Motor neuron (in vitro differentiated cells): ENCODE measurements around the gene MYBPC3. TPM values are rescaled to one million over a fixed set of nuclear protein-coding genes. Genes with fewer than 3 reads are reported as not detected.

Experiments used
- ATAC-seq, 8 experiments: fragments of 200-7000 bp; cut with Tn5 transposase; replicated peaks in 6 of 8; 2 replicates each; pipeline ENCODE4 v1.8.0; 2021; ENCODE audit warnings: mild to moderate bottlenecking in 8 of 8, moderate library complexity in 8 of 8
- H3K27ac ChIP-seq, 2 donors: fragments of 250-450 bp; sonication (Bioruptor Pico); 2 replicates each; pipeline ENCODE4 v1.9.0; 2021; ENCODE audit warnings: antibody characterized with exemption in 2 of 2, mild to moderate bottlenecking in 2 of 2, moderate library complexity in 1 of 2
- H3K4me1 ChIP-seq, 2 donors: fragments of 250-450 bp; sonication (Bioruptor Pico); replicated peaks in 1 of 2; 2 replicates each; pipeline ENCODE4 v1.6.1; 2021; ENCODE audit warnings: antibody characterized with exemption in 2 of 2, mild to moderate bottlenecking in 2 of 2, moderate library complexity in 1 of 2
- H3K4me3 ChIP-seq, 5 donors: fragments of 250-450 bp; sonication (Bioruptor Pico); 2 replicates each; pipeline ENCODE4 v1.9.0; 2021; ENCODE audit warnings: antibody characterized with exemption in 5 of 5, mild to moderate bottlenecking in 5 of 5, moderate library complexity in 4 of 5
- WGBS, 10 experiments: fragments of 450-650 bp; shearing (Covaris generic); methylation state at CpG; one replicate each; pipeline ENCODE4 v1.0.0; 2022; 5-methylcytosine and 5-hydroxymethylcytosine counted together
- in situ Hi-C, 9 experiments: fragments of 400-800 bp; cut with MboI; loops; one replicate each; pipeline ENCODE4 v1.15.0; 2021; ENCODE audit warnings: low sequenced_read_pairs in 9 of 9, low pct_unique_long_range_greater_than_20kb in 2 of 9; ENCODE audit not compliant: unreplicated experiment in 9 of 9
- total RNA-seq, 8 experiments: library from RNA; unstranded; fragments of 300-600 nt; gene quantifications; 2 replicates each; pipeline versions ENCODE4 v1.2.3 to v1.2.4, GENCODE V29; 2022

Gene MYBPC3
- total RNA-seq, 8 experiments from 2014 or later = 0.04 to 0.09 (median 0.05) TPM; not detected in 5

DNA sequence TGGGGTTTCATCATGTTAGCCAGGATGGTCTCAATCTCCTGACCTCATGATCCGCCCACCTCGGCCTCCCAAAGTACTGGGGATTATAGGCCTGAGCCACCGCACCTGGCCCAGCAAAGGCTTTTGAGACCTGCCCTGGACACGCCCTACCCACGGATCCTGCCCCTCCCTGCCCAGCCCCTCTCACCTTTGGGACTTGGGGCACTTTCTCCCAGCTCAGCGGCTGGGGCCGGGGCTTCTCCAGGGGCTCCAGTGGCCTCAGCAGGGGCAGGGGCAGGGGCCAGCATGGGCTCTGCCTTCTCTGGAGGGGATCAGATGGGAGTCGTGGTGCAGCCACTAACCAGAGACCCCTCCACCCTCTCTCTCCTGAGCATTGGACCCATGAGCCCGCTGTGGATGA lies 2.2 kb downstream of the MYBPC3 start:
- 80% methylated on average over 1 of the region's 9 CpGs; no CpG with 5 or more reads in 9 of the 10 experiments for WGBS, 10 experiments
- H3K4me1 ChIP-seq = peaks cover 5 to 6% of the 10 kb centered on the region in 2 donors

GRCh38 chr11:47349521-47350095 lies 2.9 kb downstream of the MYBPC3 start:
- in situ Hi-C loops = no loop called here
- H3K27ac ChIP-seq = no peak overlapping the region
- 87 to 100% methylated on average over 1 to 3 of the region's 23 CpGs; no CpG with 5 or more reads in 8 of the 10 experiments for WGBS, 10 experiments
- peaks cover 5 to 6% of the 10 kb centered on the region in 2 donors for H3K4me1 ChIP-seq
- no peak for ATAC-seq
- no peak overlapping the region for H3K4me3 ChIP-seq

More for the DNA sequence above, 2.2 kb downstream of the MYBPC3 start:
- no peak for ATAC-seq
- no peak overlapping the region for H3K27ac ChIP-seq
- in situ Hi-C loops = no loop called here
- no peak overlapping the region for H3K4me3 ChIP-seq

GRCh38 chr11:47348859-47349258 lies 3.6 kb downstream of the MYBPC3 start:
- Histone ChIP-seq H3K4me3 (no peak overlapping the region), H3K4me1 (peaks cover 5 to 6% of the 10 kb centered on the region in 2 donors), H3K27ac (no peak overlapping the region)
- in situ Hi-C loops = no loop called here
- 40 to 80% (median 71%) methylated on average over 1 to 3 of the region's 8 CpGs; no CpG with 5 or more reads in 5 of the 10 experiments for WGBS, 10 experiments
- peak in 3 of 8 experiments; percentile 31 to 59 (median 45) for ATAC-seq

GRCh38 chr11:47348131-47348802 lies 4.2 kb downstream of the MYBPC3 start:
- in situ Hi-C loops = no loop called here
- H3K4me1 ChIP-seq = peaks cover 5 to 6% of the 10 kb centered on the region in 2 donors
- H3K27ac ChIP-seq = no peak overlapping the region
- no peak for ATAC-seq
- no peak overlapping the region for H3K4me3 ChIP-seq
- WGBS, 10 experiments = 50 to 100% (median 86%) methylated on average over 1 to 6 of the region's 24 CpGs; no CpG with 5 or more reads in 7 of the 10 experiments

GRCh38 chr11:47347137-47347536 lies 5.4 kb downstream of the MYBPC3 start:
- in situ Hi-C loops = no loop called here
- Histone ChIP-seq H3K4me1 (peaks cover 5 to 6% of the 10 kb centered on the region in 2 donors), H3K4me3 (no peak overlapping the region), H3K27ac (no peak overlapping the region)
- WGBS, 10 experiments = 0 to 69% methylated on average over 1 to 4 of the region's 5 CpGs; no CpG with 5 or more reads in 8 of the 10 experiments
- ATAC-seq = no peak

- 76 to 100% (median 82%) methylated on average over 2 to 12 of the region's 18 CpGs; no CpG with 5 or more reads in 5 of the 10 experiments for WGBS, 10 experiments
- Histone ChIP-seq H3K4me3 (no peak overlapping the region), H3K4me1 (peaks cover 6 to 11% of the 10 kb centered on the region in 2 donors), H3K27ac (no peak overlapping the region)
- in situ Hi-C loops = no loop called here
- ATAC-seq = no peak
These were observed 6.5 kb downstream of the MYBPC3 start for GRCh38 chr11:47345890-47346563.

GRCh38 chr11:47342854-47343253 lies 9.6 kb downstream of the MYBPC3 start:
- WGBS, 10 experiments = 73 to 100% (median 100%) methylated on average over 1 to 7 of the region's 15 CpGs; no CpG with 5 or more reads in 5 of the 10 experiments
- H3K4me1 ChIP-seq = peaks cover 0 to 6% of the 10 kb centered on the region in 2 donors
- no peak for ATAC-seq
- H3K27ac ChIP-seq = no peak overlapping the region
- in situ Hi-C loops = no loop called here
- no peak overlapping the region for H3K4me3 ChIP-seq

DNA sequence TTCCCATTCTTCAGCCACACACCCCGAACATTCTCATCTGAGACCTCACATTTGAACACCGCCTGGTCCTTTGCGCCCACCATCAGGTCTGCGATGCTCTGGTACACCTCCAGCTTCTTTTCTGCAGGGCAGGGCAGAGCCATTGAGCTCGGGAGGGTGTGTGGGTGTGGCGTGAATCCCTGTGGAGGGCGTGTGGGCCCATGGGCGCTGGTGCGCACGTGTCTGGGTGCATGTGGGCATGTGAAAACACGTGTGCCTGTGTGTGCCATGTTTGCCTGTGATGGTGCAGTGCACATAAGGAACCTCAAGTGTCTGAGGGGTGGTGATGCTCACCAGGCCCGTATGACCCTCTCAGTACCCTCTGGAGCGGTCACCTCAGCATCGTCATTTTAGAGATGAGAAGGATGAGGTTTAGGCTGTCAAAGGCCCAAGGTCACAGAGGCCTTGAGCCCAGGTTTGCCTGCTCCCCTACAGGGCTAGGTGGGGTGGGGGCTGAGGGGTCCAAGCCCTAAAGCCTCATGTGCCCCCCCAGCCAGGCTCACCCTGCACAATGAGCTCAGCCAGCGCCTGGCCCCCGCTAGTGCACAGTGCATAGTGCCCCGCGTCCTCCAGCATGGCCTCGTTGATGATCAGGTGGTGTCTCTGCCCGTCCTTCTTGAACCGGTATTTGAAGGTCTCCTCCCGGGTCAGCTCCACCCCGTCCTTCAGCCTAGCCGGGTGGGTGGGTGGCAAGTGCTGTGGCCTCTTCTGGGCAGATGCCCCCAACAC lies 10.3 kb downstream of the MYBPC3 start:
- Histone ChIP-seq H3K4me1 (peaks cover 0 to 6% of the 10 kb centered on the region in 2 donors), H3K27ac (no peak overlapping the region), H3K4me3 (no peak overlapping the region)
- in situ Hi-C loops = no loop called here
- ATAC-seq = no peak
- WGBS, 10 experiments = 70 to 100% (median 96%) methylated on average over 1 to 9 of the region's 24 CpGs; no CpG with 5 or more reads in 2 of the 10 experiments

GRCh38 chr11:47340980-47341775 lies 11.3 kb downstream of the MYBPC3 start:
- ATAC-seq = peak in 7 of 8 experiments; percentile 65 to 91 (median 70)
- Histone ChIP-seq H3K4me1 (peaks cover 0 to 6% of the 10 kb centered on the region in 2 donors), H3K27ac (no peak overlapping the region), H3K4me3 (no peak overlapping the region)
- in situ Hi-C loops = no loop called here
- WGBS, 10 experiments = 6 to 75% (median 27%) methylated on average over 1 to 5 of the region's 18 CpGs

GRCh38 chr11:47340010-47340409 lies 12.5 kb downstream of the MYBPC3 start:
- Histone ChIP-seq H3K27ac (no peak overlapping the region), H3K4me1 (peaks cover 0 to 6% of the 10 kb centered on the region in 2 donors), H3K4me3 (no peak overlapping the region)
- 40 to 100% (median 80%) methylated on average over 1 to 8 of the region's 9 CpGs; no CpG with 5 or more reads in 5 of the 10 experiments for WGBS, 10 experiments
- no peak for ATAC-seq
- in situ Hi-C loops = no loop called here

DNA sequence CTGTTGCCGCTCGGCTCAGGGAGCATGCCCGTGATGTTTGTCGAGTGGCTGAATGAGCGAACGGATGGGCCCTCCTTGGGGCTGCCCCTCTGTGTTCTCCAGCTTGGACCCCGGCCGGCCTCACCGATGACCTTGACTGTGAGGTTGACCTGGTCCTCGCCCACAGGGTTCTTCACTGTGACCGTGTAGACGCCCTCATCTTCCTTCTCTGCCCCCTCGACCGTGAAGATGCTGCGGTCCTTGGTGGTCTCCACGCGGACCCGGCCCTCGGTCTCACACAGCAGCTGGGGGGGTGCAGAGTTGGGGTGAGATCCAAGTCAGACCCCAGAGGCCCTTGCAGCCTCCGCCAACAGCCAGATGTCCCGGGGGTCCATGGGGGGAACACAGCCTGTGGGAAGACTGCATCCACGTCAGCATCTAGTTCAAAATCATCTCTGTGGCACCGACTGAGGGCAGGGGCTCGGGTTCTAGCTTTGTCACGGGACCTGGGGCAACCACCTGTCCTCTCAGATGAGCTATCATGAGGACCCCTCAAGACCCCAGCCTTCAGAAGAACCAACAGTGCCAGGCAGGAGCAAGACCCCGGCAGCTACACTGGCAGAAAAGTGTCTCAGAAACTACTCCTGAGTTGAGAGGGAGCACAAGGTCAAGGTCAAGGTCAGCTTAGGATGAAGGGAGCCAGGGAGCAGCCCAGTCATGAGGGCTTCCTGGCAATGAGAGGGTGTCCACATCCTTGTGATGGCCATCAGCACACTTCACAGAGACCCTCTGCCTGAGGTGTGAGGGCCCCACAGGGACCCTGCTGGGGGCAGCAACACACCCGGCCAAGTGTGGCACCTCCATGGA lies 13.9 kb downstream of the MYBPC3 start:
- Histone ChIP-seq H3K4me3 (no peak overlapping the region), H3K27ac (no peak overlapping the region), H3K4me1 (peaks cover 0 to 6% of the 10 kb centered on the region in 2 donors)
- WGBS, 10 experiments = 52 to 90% (median 71%) methylated on average over 1 to 10 of the region's 27 CpGs; no CpG with 5 or more reads in 3 of the 10 experiments
- in situ Hi-C loops = no loop called here
- no peak for ATAC-seq
